ENCODE data around the gene POR.
"Not testable (repeated sequence)": the region's sequence is repeated elsewhere in the genome, so short reads cannot be mapped to it uniquely, and the experiment has no call there.

The POR gene

GRCh38 chr7:76029682-76030081, 114.7 kb downstream of the POR start:
- not testable (repeated sequence) for DNase-seq (ENCODE audit: low read depth)

GRCh38 chr7:76031964-76032363, 117.0 kb downstream of the POR start:
- DNase-seq (ENCODE audit: low read depth): no peak
